Measurements from ENCODE around the gene C15orf61.

Gene C15orf61

GRCh38 chr15:67551207-67551743, 30.3 kb downstream of the C15orf61 start:
- no peak for DNase-seq

DNA sequence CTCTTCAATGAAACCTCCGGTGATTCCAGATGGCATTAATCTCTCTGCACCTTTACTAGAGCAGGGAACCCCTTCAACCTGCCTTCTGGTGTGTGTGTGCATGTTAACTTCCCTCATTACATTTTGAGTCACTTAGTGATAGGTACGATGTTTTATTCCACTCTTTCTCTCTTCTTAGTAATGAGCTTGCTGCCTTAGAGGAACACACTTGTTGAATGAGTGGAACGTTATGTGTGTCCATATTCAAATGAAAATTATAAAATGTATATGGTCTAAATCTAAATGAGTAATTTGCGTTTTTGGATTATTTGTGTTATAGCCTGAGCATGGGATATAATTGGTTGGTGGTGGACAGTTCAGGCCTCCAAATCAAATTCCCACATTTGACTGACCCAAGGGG, 33.6 kb downstream of the C15orf61 start:
- no peak for DNase-seq

GRCh38 chr15:67556976-67557570, 36.1 kb downstream of the C15orf61 start:
- no peak for DNase-seq

- no peak for DNase-seq
Measured at GRCh38 chr15:67558502-67558901, 37.6 kb downstream of the C15orf61 start.

DNA sequence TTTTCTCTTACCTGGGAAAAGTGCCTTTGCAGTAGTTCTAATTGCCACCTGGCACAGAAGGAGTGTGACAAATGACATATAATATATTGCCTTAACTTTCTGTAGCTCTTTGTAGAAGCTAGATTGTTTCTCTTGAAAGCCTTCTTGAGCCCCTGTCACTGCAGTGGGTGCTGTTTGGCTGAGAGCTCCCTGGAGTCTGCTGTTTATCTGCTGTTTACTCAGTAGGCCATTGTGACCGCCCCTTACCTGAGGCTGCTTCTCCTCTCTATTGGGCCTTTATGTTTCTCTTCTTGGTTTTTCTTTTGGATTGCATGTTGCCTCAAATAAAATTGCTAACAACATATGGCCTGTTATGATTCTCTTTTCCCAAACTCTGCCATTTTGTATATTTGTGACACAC, 38.2 kb downstream of the C15orf61 start:
- no peak for DNase-seq

DNA sequence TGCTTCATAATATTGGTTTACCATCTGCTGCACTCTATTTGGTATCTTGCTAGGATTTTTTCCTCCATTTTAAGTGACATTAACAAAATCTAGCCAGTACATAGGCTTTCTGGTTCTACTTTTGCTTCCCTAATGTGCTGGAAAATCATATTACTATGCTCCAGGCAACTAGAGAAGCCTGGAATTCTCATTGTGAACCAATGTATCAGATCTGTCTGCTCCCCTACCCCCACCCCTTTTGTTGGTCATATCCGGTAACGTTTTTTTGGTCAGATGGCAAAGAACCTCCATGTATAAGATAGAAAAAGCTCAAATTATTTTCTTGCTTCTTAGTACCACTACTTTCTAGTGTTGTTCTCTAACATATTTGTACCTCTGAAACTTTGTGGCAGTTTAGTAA, 38.6 kb downstream of the C15orf61 start:
- DNase-seq, result no peak

- no peak for DNase-seq
Measured at GRCh38 chr15:67560320-67560719, 39.4 kb downstream of the C15orf61 start.

DNA sequence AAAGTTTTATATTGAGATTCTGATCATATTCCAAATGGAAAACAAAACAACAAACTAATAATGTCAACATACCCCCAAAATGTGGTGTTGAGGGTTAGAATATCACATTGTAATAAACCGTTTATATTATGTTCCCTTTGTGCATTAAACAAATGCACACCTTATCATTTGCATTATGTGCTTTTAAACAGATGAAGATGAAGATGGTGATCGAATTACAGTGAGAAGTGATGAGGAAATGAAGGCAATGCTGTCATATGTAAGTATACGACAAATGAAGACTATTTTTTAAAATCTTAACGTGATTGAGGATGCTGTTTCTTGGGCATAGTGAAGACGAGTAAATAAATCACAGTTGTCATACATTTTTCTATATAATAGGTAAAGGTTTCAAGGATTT, 42.2 kb downstream of the C15orf61 start:
- DNase-seq, result no peak

- no peak for DNase-seq
Measured at GRCh38 chr15:67564021-67564967, 43.4 kb downstream of the C15orf61 start.

DNA sequence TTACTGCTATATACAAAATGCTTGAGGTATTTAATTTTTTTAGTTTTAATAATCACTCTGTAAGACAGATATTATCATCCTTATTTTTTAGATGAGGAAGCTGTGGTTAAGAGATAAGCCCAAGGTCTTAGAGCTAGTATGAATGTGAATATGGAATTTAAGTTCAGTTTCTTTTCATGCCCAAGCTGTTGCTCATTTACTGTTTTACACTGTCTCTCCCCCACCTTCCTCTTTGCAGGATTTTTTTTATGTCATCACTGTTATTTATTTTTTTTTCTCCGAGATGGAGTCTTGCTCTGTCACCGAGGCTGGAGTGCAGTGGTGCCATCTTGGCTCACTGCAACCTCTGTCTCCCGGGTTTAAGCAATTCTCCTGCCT, 44.0 kb downstream of the C15orf61 start:
- DNase-seq, result peak; percentile 30

- no peak for DNase-seq
Measured at GRCh38 chr15:67569668-67570067, 48.7 kb downstream of the C15orf61 start.

DNA sequence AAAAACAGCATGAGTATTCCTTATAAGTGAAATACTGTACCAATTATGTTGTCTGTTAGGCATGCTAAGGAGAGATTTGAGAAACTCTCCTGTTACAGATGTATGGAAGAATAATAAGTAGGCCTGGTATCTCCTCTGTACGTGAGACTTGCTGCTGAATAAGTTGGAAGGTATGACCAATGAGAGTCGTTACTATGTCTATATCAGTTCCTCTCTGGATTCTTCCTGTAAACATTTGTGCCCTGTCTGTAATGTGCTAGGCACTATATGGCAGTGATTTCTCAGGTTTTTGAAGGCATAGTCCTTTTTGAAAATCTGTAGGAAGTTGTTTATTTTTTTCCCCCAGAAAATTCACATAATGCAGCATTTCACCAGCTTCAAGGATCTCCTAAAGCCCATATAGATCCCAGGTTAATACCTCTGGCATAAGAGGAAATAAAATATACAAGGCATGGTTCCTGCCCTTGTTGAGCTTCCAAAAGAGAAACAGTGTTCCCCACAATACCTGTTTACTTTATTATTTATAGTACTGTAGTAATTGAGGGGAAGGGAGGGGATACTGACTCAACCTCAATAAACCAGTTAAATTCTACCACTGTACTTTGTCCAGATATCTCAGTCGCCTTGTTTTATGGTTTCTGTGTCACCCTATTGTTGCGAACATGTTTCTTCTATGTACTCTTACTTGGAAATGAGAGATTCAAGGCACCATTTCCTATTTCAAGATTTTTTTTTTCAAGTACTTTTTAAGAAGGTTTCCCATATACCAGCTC, 50.1 kb downstream of the C15orf61 start:
- DNase-seq, result no peak

DNA sequence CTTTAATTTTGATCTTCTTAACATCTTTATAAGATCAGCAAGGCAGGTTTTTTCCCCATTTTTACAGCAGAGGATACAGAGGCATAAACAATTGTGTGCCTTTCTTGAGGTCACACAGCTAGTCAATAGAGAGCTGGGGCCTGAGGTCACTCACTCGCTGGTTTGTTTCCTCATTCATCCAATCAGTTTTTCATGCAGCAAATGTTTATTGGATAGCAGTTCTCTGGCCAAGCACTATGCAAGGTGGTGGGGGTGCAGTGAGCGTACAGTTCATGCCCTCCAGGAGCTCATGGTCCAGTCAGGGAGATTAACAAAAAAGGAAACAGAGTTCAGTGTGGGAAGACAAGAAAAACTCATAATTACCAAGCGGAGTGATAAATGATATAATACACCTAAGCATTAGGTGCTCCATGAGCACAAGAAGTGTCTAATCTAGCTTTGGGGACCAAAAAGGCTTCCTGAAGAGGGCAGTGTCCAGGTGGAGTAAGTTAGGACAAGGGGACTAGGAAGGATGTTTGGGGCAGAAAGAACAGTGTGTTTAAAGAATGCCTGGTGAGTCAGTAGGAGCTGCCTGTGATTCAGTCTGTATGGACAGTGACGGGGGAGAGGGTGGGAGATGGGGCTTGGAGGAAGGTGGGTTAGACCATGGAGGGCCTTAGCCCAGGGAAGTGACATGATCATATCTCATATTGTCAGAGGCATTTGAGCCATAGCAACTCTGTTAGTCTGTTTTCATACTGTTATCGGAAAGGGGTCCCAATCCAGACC, 50.9 kb downstream of the C15orf61 start:
- peak; percentile 11 for DNase-seq

DNA sequence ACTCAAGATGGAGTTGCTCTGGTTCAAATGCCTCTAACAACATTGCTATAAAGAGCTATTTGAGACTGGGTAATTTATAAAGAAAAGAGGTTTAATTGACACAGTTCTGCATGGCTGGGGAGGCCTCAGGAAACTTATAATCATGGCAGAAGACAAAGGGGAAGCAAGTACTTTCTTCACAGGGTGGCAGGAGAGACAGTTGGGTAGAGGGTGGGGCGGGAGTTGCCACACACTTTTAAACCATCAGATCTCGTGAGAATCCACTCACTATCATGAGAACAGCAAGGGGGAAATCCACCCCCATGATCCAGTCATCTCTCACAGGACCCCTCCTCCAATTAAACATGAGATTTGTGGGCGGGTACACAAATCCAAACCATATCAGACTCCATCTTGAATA, 52.3 kb downstream of the C15orf61 start:
- no peak for DNase-seq

DNA sequence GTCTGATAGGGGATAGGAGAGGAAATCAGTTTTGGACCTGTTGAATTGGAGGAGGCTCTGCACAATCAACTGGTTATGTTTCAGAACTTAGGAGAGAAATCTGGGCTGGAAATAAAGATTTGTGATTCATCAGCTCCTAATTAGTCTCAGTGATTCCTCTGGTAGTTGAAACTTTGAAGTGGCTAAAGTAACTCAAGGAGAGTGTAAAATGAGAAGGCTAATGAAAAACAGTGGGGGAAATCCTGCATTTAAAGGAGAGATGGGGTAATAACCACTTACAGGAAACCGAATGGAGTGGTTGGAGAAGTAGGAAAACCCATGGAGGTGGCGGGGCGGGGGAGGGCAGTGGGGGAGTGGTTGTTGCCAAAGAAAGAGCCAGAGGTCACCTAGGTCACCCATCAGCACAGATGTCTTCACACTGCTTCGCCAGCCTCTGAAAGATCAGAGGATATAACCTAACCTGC, 54.1 kb downstream of the C15orf61 start:
- peak; percentile 46 for DNase-seq

DNA sequence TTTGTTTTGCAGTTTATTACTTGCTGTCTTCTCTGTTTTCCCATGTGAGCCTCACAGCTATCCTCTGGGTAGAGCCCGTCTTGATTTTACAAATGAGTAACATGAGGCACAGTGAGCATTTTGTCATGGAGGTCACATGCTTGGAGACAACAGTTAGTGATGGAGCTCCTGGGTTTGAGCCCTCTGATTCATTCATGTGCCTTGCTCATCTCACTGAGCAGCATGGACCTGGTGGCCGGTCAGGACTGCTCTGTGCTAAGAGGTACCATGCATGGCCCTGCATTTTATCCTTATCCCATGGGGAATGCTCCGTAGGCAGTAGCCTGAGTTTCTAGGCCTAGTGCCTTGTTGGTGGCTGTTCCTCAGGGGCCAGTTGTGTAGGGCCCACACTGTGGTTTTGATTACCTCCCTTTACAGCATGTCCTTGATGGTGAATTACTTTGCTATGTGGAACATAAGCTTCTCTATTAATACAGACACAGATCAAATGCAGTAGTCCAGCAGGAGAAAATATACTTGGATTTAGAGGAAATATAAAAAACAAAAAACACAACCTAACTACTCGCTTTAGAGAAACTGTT, 57.2 kb downstream of the C15orf61 start:
- DNase-seq, result no peak

DNA sequence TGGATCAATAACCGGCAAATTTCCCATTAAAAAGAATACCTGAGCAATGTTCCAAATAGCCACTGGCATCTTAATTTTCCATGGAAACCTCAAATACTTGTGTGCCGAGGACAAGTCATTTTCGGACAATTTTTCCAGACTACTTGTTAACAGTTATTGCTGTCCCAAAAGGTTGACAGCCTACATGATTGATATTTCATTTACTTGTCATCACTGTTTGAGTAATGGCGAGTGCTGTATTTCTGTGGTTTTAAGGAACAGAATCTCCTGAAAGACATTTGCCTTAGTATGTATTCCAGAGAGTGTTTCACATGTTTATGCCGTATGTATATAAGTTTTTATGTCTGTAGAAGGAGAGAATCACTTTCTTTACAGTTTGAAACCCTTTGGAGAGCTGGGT, 58.2 kb downstream of the C15orf61 start:
- peak; percentile 59 for DNase-seq
